Esophagus squamous epithelium (tissue), 4 donors: ENCODE results near the gene CFAP299.

ENCODE experiments used
- CTCF ChIP-seq, 6 experiments: fragments of 450-650 bp in 4 of 6; fragments of 200-600 bp in 2 of 6; sonication (generic) in 2 of 6; IDR thresholded peaks; one replicate each; pipeline ENCODE4 v1.5.1; 2016 to 2019; ENCODE audit warnings: antibody characterized with exemption in 6 of 6, mild to moderate bottlenecking in 4 of 6, moderate library complexity in 4 of 6
- POLR2A ChIP-seq, 4 donors: fragments of 450-650 bp; IDR thresholded peaks; one replicate each; pipeline ENCODE4 v1.6.1; 2017; ENCODE audit warnings: antibody characterized with exemption in 4 of 4, mild to moderate bottlenecking in 4 of 4, moderate library complexity in 3 of 4

GRCh38 chr4:80374180-80374579 is 38.6 kb downstream of the CFAP299 start:
- TF ChIP-seq POLR2A (IDR thresholded peaks at IDR 0.05) (no peak), CTCF (IDR thresholded peaks at IDR 0.05) (no peak)
